K562 (cell line): ENCODE measurements around the gene TRIP6. TPM values are rescaled to one million over a fixed set of nuclear protein-coding genes. Genes with fewer than 3 reads are reported as not detected.
A peak's percentile ranks its signal among the peaks of the same experiment; 100 is the strongest.

ENCODE experiments used
- ATAC-seq: fragments of 200-7000 bp; cut with Tn5 transposase; 3 replicates; pipeline ENCODE4 v1.9.1; 2020; ENCODE audit warnings: moderate library complexity
- BruUV-seq: library from RNA; stranded (reverse); fragments of 400-500 nt; replicated peaks from 2 replicates; lab custom pipeline; 2021; lab: Mats Ljungman, UMichigan
- CTCF ChIA-PET: fragments of 300-600 bp; formaldehyde crosslinking; extraction: SDS; loops from one replicate; lab custom pipeline; 2021; ENCODE audit warnings: low intra/inter-chr PET ratio; lab: Yijun Ruan, JAX
- POLR2A ChIA-PET: fragments of 300-600, 350-650 bp; sonication (Branson Sonifier 250); formaldehyde crosslinking; extraction: SDS; loops from one replicate; lab custom pipeline; 2021; ENCODE audit warnings: antibody characterized with exemption, inconsistent platforms; lab: Yijun Ruan, JAX
- DNase-seq, 4 experiments: peaks; one replicate each; pipeline versions ENCODE4 v3.0.0 to v3.0.0-alpha.2; 2011 to 2018; ENCODE audit warnings: low spot score in 3 of 4, mixed read lengths in 3 of 4; ENCODE audit errors: extremely low read depth in 1 of 4
- FAIRE-seq: peaks from 2 replicates; lab custom pipeline; 2011; peaks lifted over from hg19 to GRCh38; lab: Jason Lieb, UNC
- H2AFZ ChIP-seq: 2 replicates; pipeline ENCODE4 v1.6.0; 2011; ENCODE audit warnings: low read depth, low read length, control low read depth, inconsistent platforms
- H3K27ac ChIP-seq: fragments of 200-600 bp; 3 replicates; pipeline ENCODE4 v1.8.0; 2011; ENCODE audit warnings: low read depth, mild to moderate bottlenecking, control low read depth, inconsistent platforms, low read length, moderate library complexity, mixed read lengths; ENCODE audit errors: extremely low read depth
- H3K27me3 ChIP-seq, 2 experiments: fragments of 300-600 bp in 1 of 2; 2 replicates in 1 of 2; 3 replicates in 1 of 2; pipeline versions ENCODE4 v1.6.0 to v1.8.0; 2011; ENCODE audit warnings: inconsistent platforms in 2 of 2, low read length in 2 of 2, mild to moderate bottlenecking in 1 of 2, mixed read lengths in 1 of 2, moderate library complexity in 1 of 2; ENCODE audit not compliant: control insufficient read depth in 2 of 2, insufficient read depth in 2 of 2
- H3K36me3 ChIP-seq: fragments of 300-600 bp; 3 replicates; pipeline ENCODE4 v1.8.0; 2011; ENCODE audit warnings: mild to moderate bottlenecking, low read length, inconsistent platforms; ENCODE audit not compliant: control insufficient read depth, insufficient read depth
- H3K4me1 ChIP-seq, 2 experiments: fragments of 200-600 bp in 1 of 2; replicated peaks in 1 of 2; 2 replicates in 1 of 2; 3 replicates in 1 of 2; pipeline versions ENCODE4 v1.5.1 to v1.8.0; 2011; ENCODE audit warnings: inconsistent platforms in 2 of 2, low read length in 2 of 2, mild to moderate bottlenecking in 1 of 2, mixed read lengths in 1 of 2, moderate library complexity in 1 of 2; ENCODE audit not compliant: control insufficient read depth in 2 of 2, insufficient read depth in 2 of 2
- H3K4me2 ChIP-seq: 2 replicates; pipeline ENCODE4 v1.6.1; 2011; ENCODE audit warnings: low read length, control low read depth, inconsistent platforms, mixed read lengths; ENCODE audit not compliant: insufficient read depth
- H3K4me3 ChIP-seq: fragments of 200-600 bp; sonication (generic), shearing (Covaris generic); 2 replicates; pipeline ENCODE4 v1.5.1; 2016; ENCODE audit warnings: control low read depth, inconsistent platforms
- H3K79me2 ChIP-seq: fragments of 200-600 bp; 3 replicates; pipeline ENCODE4 v1.8.0; 2011; ENCODE audit warnings: low read length, inconsistent platforms; ENCODE audit not compliant: control insufficient read depth, insufficient read depth
- H3K9ac ChIP-seq, 2 experiments: 2 replicates each; pipeline versions ENCODE4 v1.6.0 to v1.6.1; 2011; ENCODE audit warnings: low read depth in 2 of 2, low read length in 2 of 2, control low read depth in 1 of 2, inconsistent platforms in 1 of 2, mild to moderate bottlenecking in 1 of 2, mixed read lengths in 1 of 2; ENCODE audit not compliant: insufficient read depth in 1 of 2
- H3K9me1 ChIP-seq: one replicate; pipeline ENCODE4 v1.6.0; 2011; ENCODE audit warnings: inconsistent platforms, mild to moderate bottlenecking, low read length, moderate library complexity; ENCODE audit not compliant: control insufficient read depth, insufficient read depth
- H3K9me3 ChIP-seq: replicated peaks from 2 replicates; pipeline ENCODE4 v1.5.1; 2011; ENCODE audit warnings: low read depth, low read length, inconsistent platforms; ENCODE audit not compliant: control insufficient read depth, insufficient read depth
- H4K20me1 ChIP-seq: replicated peaks from 2 replicates; pipeline ENCODE4 v1.6.1; 2011; ENCODE audit warnings: low read length, inconsistent platforms, mixed read lengths; ENCODE audit not compliant: control insufficient read depth, insufficient read depth
- MEIS2 ChIP-seq: fragments of 450-650 bp; IDR thresholded peaks from 2 replicates; pipeline ENCODE4 v1.6.1; 2014; ENCODE audit warnings: mild to moderate bottlenecking; ENCODE audit not compliant: partially characterized antibody
- SAFB ChIP-seq: fragments of 200-400 bp; formaldehyde crosslinking; IDR thresholded peaks from 2 replicates; pipeline ENCODE4 v1.6.1; 2017; ENCODE audit warnings: low read depth, low read length, borderline replicate concordance
- ZNF408 ChIP-seq: fragments of 250-450 bp; sonication (Bioruptor Pico); IDR thresholded peaks from 2 replicates; pipeline ENCODE4 v1.4.0; 2020; ENCODE audit warnings: low read depth, mild to moderate bottlenecking, moderate library complexity
- ZNF668 ChIP-seq: fragments of 250-450 bp; sonication (Bioruptor Pico); IDR thresholded peaks from 2 replicates; pipeline ENCODE4 v1.8.0; 2022; ENCODE audit warnings: mild to moderate bottlenecking, inconsistent platforms
- whole genome bisulfite sequencing: fragments of 100-300 bp; shearing (Covaris generic); methylation state at CpG from one replicate; pipeline ENCODE4 v1.1.6; 2016; ENCODE audit warnings: low coverage, mixed read lengths; ENCODE audit not compliant: insufficient coverage; ENCODE audit errors: missing lambda C conversion rate; 5-methylcytosine and 5-hydroxymethylcytosine counted together
- in situ Hi-C: fragments of 300-500 bp; cut with MboI; formaldehyde crosslinking; loops from 4 replicates; pipeline ENCODE4 v1.15.0; 2018; ENCODE audit warnings: inconsistent platforms, mixed read lengths
- intact Hi-C: fragments of 100-400 bp; cut with micrococcal nuclease; formaldehyde crosslinking; loops from 2 replicates; pipeline ENCODE4 v1.14.2; 2022
- polyA plus RNA-seq, 8 experiments: library from polyadenylated mRNA; depleted of rRNA in 4 of 8; stranded (reverse) in 5 of 8; unstranded in 3 of 8; fragments of >200 nt; fragmentation: Nextera tagmentation in 2 of 8; fragmentation: Illumina TruSeq in 1 of 8; extraction: Ambion mirVana in 2 of 8; extraction: Trizol in 1 of 8; gene quantifications; 2 replicates each; pipeline versions ENCODE4 v1.2.1 to v1.2.3, GENCODE V29; 2011 to 2014; ENCODE audit warnings: inconsistent platforms in 1 of 8, missing spikeins in 1 of 8
- total RNA-seq, 7 experiments: library from RNA; depleted of rRNA in 6 of 7; stranded (reverse); fragments of >200 nt in 6 of 7; fragmentation: Illumina TruSeq in 2 of 7; extraction: Trizol in 2 of 7; gene quantifications; 2 replicates each; pipeline versions ENCODE4 v1.2.1 to v1.2.3, GENCODE V29; 2011 to 2021; ENCODE audit warnings: low replicate concordance in 1 of 7
- TF ChIP-seq, protein P1 (sequence below): sonication (generic); formaldehyde crosslinking; IDR thresholded peaks from 2 replicates; pipeline ENCODE4 v1.8.1; 2023; ENCODE audit warnings: mild to moderate bottlenecking, missing genetic modification reagents, moderate library complexity

The TRIP6 gene
- total and polyA plus RNA-seq, 9 of the 15 experiments (the other 6 are each of a cell fraction or from before 2014, with no cell fraction given): 5.9 to 141 (median 54.0) TPM

DNA sequence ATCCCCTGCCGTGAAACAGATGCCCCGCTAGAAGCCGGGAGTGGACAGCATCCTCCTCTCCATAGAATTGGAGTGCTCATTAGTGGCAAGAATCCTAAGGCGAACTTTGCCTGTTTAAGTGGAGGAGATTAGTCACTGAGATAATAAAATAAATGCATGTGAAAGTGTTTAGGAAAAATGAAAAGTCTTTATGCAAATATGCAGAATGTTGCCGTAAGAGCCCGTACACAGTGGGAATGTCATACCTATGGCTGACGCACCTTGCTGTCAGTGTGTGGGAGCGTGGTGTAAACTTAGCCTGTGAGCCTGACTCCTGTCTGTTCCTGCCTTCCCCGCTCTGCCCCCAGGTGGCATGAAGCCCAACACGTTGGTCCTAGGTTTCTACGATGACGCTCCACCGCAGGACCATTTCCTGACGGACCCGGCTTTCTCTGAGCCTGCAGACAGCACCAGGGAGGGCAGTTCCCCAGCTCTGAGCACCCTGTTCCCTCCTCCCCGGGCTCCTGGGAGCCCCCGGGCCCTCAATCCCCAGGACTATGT is 1.7 kb upstream of the TRIP6 start:
- DNase-seq (no peak), ATAC-seq (no peak), FAIRE-seq (no peak)
- BruUV-seq: no TSS peak
- Histone ChIP-seq H3K27me3 (no peaks in the 10 kb centered on the region; a peak in 1 of 5 replicates), H3K27ac (no peak overlapping the region), H3K9ac (peak overlapping the region in 1 of 2 experiments; percentile 78; a peak in 2 of 4 replicates), H3K4me3 (no peak overlapping the region), H3K4me2 (no peak overlapping the region), H3K79me2 (peaks cover 28% of the 10 kb centered on the region), H3K9me1 (no peaks in the 10 kb centered on the region), H4K20me1 (no peaks in the 10 kb centered on the region), H3K36me3 (peaks cover 40% of the 10 kb centered on the region; the same call in 2 of the 3 replicates), H2AFZ (no peak overlapping the region), H3K9me3 (no peaks in the 10 kb centered on the region), H3K4me1 (peaks cover 18 to 55% of the 10 kb centered on the region in 2 experiments)
- in situ Hi-C loops (no loop called here), intact Hi-C loops (no loop called here)
- ChIA-PET CTCF (interaction anchor here (0.6 kb wide), 1 partner anchor 171 kb away, joined by 3 read pairs; the partner anchor contains the start of gene GIGYF1), POLR2A (interaction anchor here (0.6 kb wide), 1 partner anchor 46 kb away, joined by 3 read pairs; no protein-coding TSS in a partner anchor)
- no peak for TF ChIP-seq ZNF408 (CRISPR knock-in tag)
- TF ChIP-seq, protein P1, sequence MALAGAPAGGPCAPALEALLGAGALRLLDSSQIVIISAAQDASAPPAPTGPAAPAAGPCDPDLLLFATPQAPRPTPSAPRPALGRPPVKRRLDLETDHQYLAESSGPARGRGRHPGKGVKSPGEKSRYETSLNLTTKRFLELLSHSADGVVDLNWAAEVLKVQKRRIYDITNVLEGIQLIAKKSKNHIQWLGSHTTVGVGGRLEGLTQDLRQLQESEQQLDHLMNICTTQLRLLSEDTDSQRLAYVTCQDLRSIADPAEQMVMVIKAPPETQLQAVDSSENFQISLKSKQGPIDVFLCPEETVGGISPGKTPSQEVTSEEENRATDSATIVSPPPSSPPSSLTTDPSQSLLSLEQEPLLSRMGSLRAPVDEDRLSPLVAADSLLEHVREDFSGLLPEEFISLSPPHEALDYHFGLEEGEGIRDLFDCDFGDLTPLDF: no peak
- TF ChIP-seq SAFB: no peak
- no peak for TF ChIP-seq ZNF668 (CRISPR knock-in tag)
- TF ChIP-seq MEIS2: no peak
- 93% methylated on average over 15 of the region's 17 CpGs for WGBS
